ENCODE data around the gene ZEB2.

The ZEB2 gene

GRCh38 chr2:144512891-144513351 is 7.0 kb downstream of the ZEB2 start:
- no peak for DNase-seq (ENCODE audit: low spot score)

GRCh38 chr2:144512470-144512869 is 7.4 kb downstream of the ZEB2 start:
- no peak for DNase-seq (ENCODE audit: low spot score)

- DNase-seq (ENCODE audit: low spot score) = no peak
Observed at GRCh38 chr2:144511937-144512336, 8.0 kb downstream of the ZEB2 start.

GRCh38 chr2:144511226-144511810 is 8.6 kb downstream of the ZEB2 start:
- DNase-seq (ENCODE audit: low spot score) = no peak

GRCh38 chr2:144510294-144510991 is 9.5 kb downstream of the ZEB2 start:
- DNase-seq (ENCODE audit: low spot score) = no peak

- DNase-seq (ENCODE audit: low spot score) = no peak
Observed at GRCh38 chr2:144509879-144510221, 10.1 kb downstream of the ZEB2 start.

GRCh38 chr2:144509001-144509878 is 10.7 kb downstream of the ZEB2 start:
- no peak for DNase-seq (ENCODE audit: low spot score)

GRCh38 chr2:144508172-144508851 is 11.6 kb downstream of the ZEB2 start:
- DNase-seq (ENCODE audit: low spot score) = no peak

GRCh38 chr2:144507441-144508171 is 12.3 kb downstream of the ZEB2 start:
- no peak for DNase-seq (ENCODE audit: low spot score)

- no peak for DNase-seq (ENCODE audit: low spot score)
Observed at GRCh38 chr2:144505245-144505831, 14.6 kb downstream of the ZEB2 start.

GRCh38 chr2:144504218-144504641 is 15.7 kb downstream of the ZEB2 start:
- DNase-seq (ENCODE audit: low spot score) = no peak

GRCh38 chr2:144503242-144503641 is 16.7 kb downstream of the ZEB2 start:
- DNase-seq (ENCODE audit: low spot score) = no peak

- no peak for DNase-seq (ENCODE audit: low spot score)
Observed at GRCh38 chr2:144502369-144502768, 17.6 kb downstream of the ZEB2 start.

GRCh38 chr2:144501627-144502026 is 18.3 kb downstream of the ZEB2 start:
- DNase-seq (ENCODE audit: low spot score) = no peak

- DNase-seq (ENCODE audit: low spot score) = no peak
Observed at GRCh38 chr2:144501118-144501517, 18.8 kb downstream of the ZEB2 start.

- DNase-seq (ENCODE audit: low spot score) = no peak
Observed at GRCh38 chr2:144500563-144500962, 19.4 kb downstream of the ZEB2 start.

GRCh38 chr2:144498277-144498676 is 21.6 kb downstream of the ZEB2 start:
- DNase-seq (ENCODE audit: low spot score) = no peak

- no peak for DNase-seq (ENCODE audit: low spot score)
Observed at GRCh38 chr2:144496977-144497598, 22.8 kb downstream of the ZEB2 start.

GRCh38 chr2:144496092-144496976 is 23.6 kb downstream of the ZEB2 start:
- no peak for DNase-seq (ENCODE audit: low spot score)
